BJ (cell line): ENCODE results near the gene CCSAP. TPM values are rescaled to one million over a fixed set of nuclear protein-coding genes. Genes with fewer than 3 reads are reported as not detected.

Experiments used
- CTCF ChIA-PET: fragments of 350-600 bp; formaldehyde crosslinking; extraction: SDS; loops from one replicate; lab custom pipeline; 2021; ENCODE audit warnings: antibody characterized with exemption, inconsistent platforms; lab: Yijun Ruan, JAX
- POLR2A ChIA-PET: fragments of 300-600 bp; sonication (Branson Sonifier 250); formaldehyde crosslinking; extraction: SDS; loops from one replicate; lab custom pipeline; 2021; ENCODE audit warnings: antibody characterized with exemption; lab: Charles Lee
- DNase-seq: peaks from one replicate; pipeline ENCODE4 v3.0.0-alpha.2; 2011; ENCODE audit warnings: low read depth
- H3K27me3 ChIP-seq: 2 replicates; pipeline ENCODE4 v1.6.0; 2011; ENCODE audit warnings: low read length; ENCODE audit not compliant: control insufficient read depth, insufficient read depth
- H3K36me3 ChIP-seq: 2 replicates; pipeline ENCODE4 v1.5.1; 2011; ENCODE audit warnings: low read length; ENCODE audit not compliant: control insufficient read depth, insufficient read depth
- H3K4me3 ChIP-seq: 2 replicates; pipeline ENCODE4 v1.5.1; 2011; ENCODE audit warnings: low read depth, mild to moderate bottlenecking, control low read depth, low read length
- CTCF ChIP-seq: IDR thresholded peaks from 2 replicates; pipeline ENCODE4 v1.5.1; 2011; ENCODE audit warnings: low read depth, mild to moderate bottlenecking, control low read depth, inconsistent platforms, low read length, moderate library complexity; ENCODE audit not compliant: insufficient read depth
- polyA plus RNA-seq: library from polyadenylated mRNA; depleted of rRNA; stranded (reverse); fragments of >200 nt; gene quantifications from 2 replicates; pipeline ENCODE4 v1.2.3, GENCODE V29; 2011

The CCSAP gene
- polyA plus RNA-seq, 1 experiment, result 1.4 TPM

DNA sequence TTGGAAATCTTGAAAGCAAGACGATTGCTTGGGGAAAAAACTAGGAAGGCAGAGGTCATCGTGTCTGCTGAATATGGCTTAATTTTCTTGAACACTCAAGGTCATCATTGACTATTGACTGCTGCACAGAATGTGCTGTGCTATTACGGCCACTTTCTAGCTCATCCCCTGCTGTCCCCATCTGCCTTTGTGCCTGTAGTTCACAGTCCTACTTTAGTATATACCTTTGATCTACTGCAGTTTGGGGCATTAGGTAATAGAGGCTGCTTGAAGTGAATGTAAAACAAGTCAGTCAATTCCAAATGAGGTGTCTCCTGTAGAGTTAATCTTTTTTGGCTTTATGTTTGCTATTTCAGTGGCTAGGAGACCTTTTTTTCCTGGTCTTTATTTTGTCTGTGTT is 63.6 kb downstream of the CCSAP start:
- Histone ChIP-seq H3K36me3 (peaks cover 1% of the 10 kb centered on the region; the same call in 1 of the 2 replicates), H3K27me3 (no peaks in the 10 kb centered on the region), H3K4me3 (no peak overlapping the region)
- no peak for TF ChIP-seq CTCF
- DNase-seq, result no peak
- ChIA-PET CTCF (no interaction called here), POLR2A (no interaction called here)

DNA sequence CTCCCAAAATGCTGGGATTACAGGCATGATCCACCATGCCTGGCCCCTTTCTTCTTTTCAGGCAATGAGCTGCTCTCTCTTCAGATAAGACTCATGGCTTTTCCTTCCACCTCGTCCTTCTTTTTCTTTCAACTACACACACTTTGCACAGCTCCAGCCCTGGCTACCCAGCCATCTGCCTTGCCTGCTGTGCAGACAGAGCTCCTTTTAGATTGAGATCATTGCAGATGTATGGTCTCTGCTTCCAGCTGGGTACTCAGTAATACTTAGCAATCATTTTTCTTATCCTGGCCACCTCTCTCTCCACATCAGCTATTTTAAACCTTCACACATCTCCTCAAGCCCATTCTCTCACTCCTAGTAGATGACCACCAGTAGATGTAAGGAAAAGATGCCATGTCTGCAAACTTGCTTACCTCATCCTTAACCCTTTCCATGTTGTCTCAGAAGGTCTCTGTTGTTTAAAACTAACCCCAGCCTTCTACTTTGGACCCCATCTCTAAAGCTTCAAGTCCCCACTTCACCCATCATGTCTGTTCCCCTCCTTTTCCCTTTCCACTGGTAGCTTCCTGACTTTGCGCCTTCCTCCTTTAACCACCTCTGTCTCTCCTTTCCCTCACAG is 64.6 kb downstream of the CCSAP start:
- CTCF ChIA-PET, result no interaction called here

DNA sequence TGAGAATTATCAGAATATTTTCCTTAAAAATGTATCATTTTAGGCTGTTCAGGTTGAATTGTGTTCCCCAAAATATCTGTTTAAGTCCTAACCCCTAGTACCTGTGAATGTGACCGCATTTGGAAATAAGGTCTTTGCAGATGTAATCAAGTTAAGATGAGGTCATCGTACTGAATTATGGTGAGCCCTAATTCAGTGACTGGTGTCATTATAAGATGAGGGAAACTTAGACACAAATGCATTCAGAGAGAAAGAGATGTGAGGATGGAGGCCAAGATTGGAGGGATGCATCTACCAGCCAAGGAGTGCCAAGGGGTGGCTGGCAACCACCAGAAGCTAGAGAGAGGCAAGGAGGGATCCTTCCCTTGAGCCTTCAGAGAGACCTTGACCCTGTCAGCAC is 67.8 kb downstream of the CCSAP start:
- CTCF ChIA-PET, result interaction anchor here (1.0 kb wide), 1 partner anchor 44 kb away, joined by 3 read pairs; no protein-coding TSS in a partner anchor

More for the DNA sequence above, 64.6 kb downstream of the CCSAP start:
- Histone ChIP-seq H3K4me3 (no peak overlapping the region), H3K36me3 (peaks cover 1% of the 10 kb centered on the region; the same call in 1 of the 2 replicates), H3K27me3 (no peaks in the 10 kb centered on the region)
- POLR2A ChIA-PET, result no interaction called here
- TF ChIP-seq CTCF, result no peak
- DNase-seq, result no peak

DNA sequence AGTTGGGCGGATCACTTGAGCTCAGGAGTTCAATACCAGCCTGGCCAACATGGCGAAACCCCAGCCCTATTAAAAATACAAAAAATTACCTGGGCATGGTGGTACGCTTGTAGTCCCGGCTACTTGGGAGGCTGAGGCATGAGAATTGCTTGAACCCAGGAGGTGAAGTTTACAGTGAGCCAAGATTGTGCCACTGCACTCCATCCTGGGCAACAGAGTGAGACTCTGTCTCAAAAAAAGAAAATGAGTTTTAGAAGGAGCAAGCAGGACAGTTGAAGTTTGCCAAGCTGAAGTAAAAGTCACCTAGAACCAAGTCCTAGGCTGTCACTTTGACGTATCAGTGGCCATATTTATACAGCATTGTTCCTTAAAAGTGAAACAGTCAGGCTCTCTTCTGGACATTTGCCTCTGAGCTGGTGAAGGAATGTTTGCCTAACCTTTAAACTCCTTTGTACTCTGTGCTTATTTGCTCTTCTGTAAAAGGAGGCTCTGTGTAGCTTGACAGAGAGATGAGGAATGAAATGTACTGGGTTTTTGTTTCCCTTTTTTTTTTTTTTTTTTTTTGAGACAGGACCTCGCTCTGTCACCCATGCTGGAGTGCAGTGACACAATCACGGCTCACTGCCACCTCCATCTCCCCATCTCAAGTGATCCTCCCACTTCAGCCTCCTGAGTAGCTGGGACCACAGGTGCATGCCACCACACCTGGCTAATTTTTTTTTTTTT is 69.2 kb downstream of the CCSAP start:
- Histone ChIP-seq H3K27me3 (no peaks in the 10 kb centered on the region), H3K4me3 (no peak overlapping the region), H3K36me3 (peaks cover 1% of the 10 kb centered on the region; the same call in 1 of the 2 replicates)
- TF ChIP-seq CTCF, result no peak
- ChIA-PET POLR2A (interaction anchor here (0.6 kb wide), 1 partner anchor 356 kb away, joined by 3 read pairs; no protein-coding TSS in a partner anchor), CTCF (interaction anchor here (1.1 kb wide), 1 partner anchor 17 kb away, joined by 3 read pairs; no protein-coding TSS in a partner anchor)
- no peak for DNase-seq

More for the DNA sequence above, 67.8 kb downstream of the CCSAP start:
- POLR2A ChIA-PET, result no interaction called here
- Histone ChIP-seq H3K4me3 (no peak overlapping the region), H3K27me3 (no peaks in the 10 kb centered on the region), H3K36me3 (peaks cover 1% of the 10 kb centered on the region; the same call in 1 of the 2 replicates)
- no peak for TF ChIP-seq CTCF
- no peak for DNase-seq
